MM.1S (cell line): Measurements from ENCODE around the gene RALGPS2.

Experiments
- DNase-seq: peaks from one replicate; pipeline ENCODE4 v3.0.0-alpha.2; 2015
- H2AFZ ChIP-seq: fragments of 300-600 bp; sonication (generic); 2 replicates; pipeline ENCODE4 v1.6.0; 2016; ENCODE audit warnings: antibody characterized with exemption, low read length
- H3F3A ChIP-seq: fragments of 300-600 bp; sonication (generic); 2 replicates; pipeline ENCODE4 v1.6.1; 2016; ENCODE audit warnings: mild to moderate bottlenecking, antibody characterized with exemption, low read length, moderate library complexity, mixed read lengths; ENCODE audit not compliant: insufficient read depth
- H3K27ac ChIP-seq: fragments of 300-600 bp; sonication (generic); 2 replicates; pipeline ENCODE4 v1.5.1; 2016; ENCODE audit warnings: mild to moderate bottlenecking, low read length
- H3K27me3 ChIP-seq: fragments of 300-600 bp; sonication (generic); replicated peaks from 2 replicates; pipeline ENCODE4 v1.6.0; 2016; ENCODE audit warnings: low read length; ENCODE audit not compliant: insufficient read depth
- H3K36me3 ChIP-seq: fragments of 300-600 bp; sonication (generic); replicated peaks from 2 replicates; pipeline ENCODE4 v1.6.1; 2016; ENCODE audit warnings: mild to moderate bottlenecking, low read length, mixed read lengths; ENCODE audit not compliant: insufficient read depth
- H3K4me1 ChIP-seq: fragments of 300-600 bp; sonication (generic); 2 replicates; pipeline ENCODE4 v1.6.1; 2016; ENCODE audit warnings: low read length, mixed read lengths
- H3K4me2 ChIP-seq: fragments of 300-600 bp; sonication (generic); 2 replicates; pipeline ENCODE4 v1.6.0; 2016; ENCODE audit warnings: low read depth, low read length
- H3K4me3 ChIP-seq: fragments of 300-600 bp; sonication (generic); 2 replicates; pipeline ENCODE4 v1.5.1; 2016; ENCODE audit warnings: low read length, mixed read lengths
- H3K79me2 ChIP-seq: fragments of 300-600 bp; sonication (generic); 2 replicates; pipeline ENCODE4 v1.6.1; 2016; ENCODE audit warnings: mixed run types, low read length, mixed read lengths
- H3K9ac ChIP-seq: fragments of 300-600 bp; sonication (generic); 2 replicates; pipeline ENCODE4 v1.6.1; 2016; ENCODE audit warnings: low read length, mixed read lengths
- H3K9me2 ChIP-seq: fragments of 300-600 bp; sonication (generic); replicated peaks from 2 replicates; pipeline ENCODE4 v1.6.1; 2016; ENCODE audit warnings: mild to moderate bottlenecking, low read length, mixed read lengths; ENCODE audit not compliant: insufficient read depth
- H3K9me3 ChIP-seq: fragments of 300-600 bp; sonication (generic); replicated peaks from 2 replicates; pipeline ENCODE4 v1.6.1; 2016; ENCODE audit warnings: mild to moderate bottlenecking, low read length, mixed read lengths; ENCODE audit not compliant: insufficient read depth
- H4K20me1 ChIP-seq: fragments of 300-600 bp; sonication (generic); 2 replicates; pipeline ENCODE4 v1.6.1; 2016; ENCODE audit warnings: mild to moderate bottlenecking, low read length, moderate library complexity, mixed read lengths; ENCODE audit not compliant: insufficient read depth
- EZH2 ChIP-seq: fragments of 300-600 bp; sonication (generic); optimal IDR thresholded peaks from 2 replicates; pipeline ENCODE3; 2017; ENCODE audit warnings: low read depth, mild to moderate bottlenecking, antibody characterized with exemption, low read length, mixed read lengths
- EZH2phosphoT487 ChIP-seq: fragments of 300-600 bp; sonication (generic); IDR thresholded peaks from 2 replicates; pipeline ENCODE4 v1.6.1; 2018; ENCODE audit warnings: antibody characterized with exemption, low read length
- TF ChIP-seq, protein P1 (sequence below): fragments of 300-600 bp; sonication (generic); IDR thresholded peaks from 2 replicates; pipeline ENCODE4 v1.5.1; 2016; ENCODE audit warnings: antibody characterized with exemption, low read length, mixed read lengths

RALGPS2 gene

DNA sequence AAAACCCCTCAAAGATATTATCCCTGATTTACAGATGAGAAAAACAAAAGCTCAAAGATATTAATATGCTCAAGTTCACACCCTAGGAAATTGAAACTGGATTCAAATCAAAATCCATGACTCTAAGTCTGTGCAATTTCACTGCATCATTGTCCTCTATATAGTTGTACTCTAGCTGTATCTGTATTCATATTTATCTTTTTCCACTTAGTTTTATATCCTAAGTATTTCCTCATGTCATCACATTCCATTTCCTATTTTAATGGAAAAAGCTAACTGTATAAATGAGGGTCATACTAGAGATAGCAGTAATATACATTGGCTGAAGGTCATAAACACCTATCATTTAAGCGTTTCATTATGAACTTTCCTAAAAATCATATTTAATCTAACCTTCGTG, 42.2 kb upstream of the RALGPS2 start:
- H3K4me3 ChIP-seq = no peak overlapping the region
- H3K36me3 ChIP-seq = no peaks in the 10 kb centered on the region
- H3F3A ChIP-seq = no peaks in the 10 kb centered on the region
- peaks cover 9% of the 10 kb centered on the region for H3K4me1 ChIP-seq
- H3K9me3 ChIP-seq = no peaks in the 10 kb centered on the region
- no peak overlapping the region for H3K9ac ChIP-seq
- no peak for TF ChIP-seq EZH2
- TF ChIP-seq EZH2phosphoT487 = no peak
- TF ChIP-seq, protein P1, sequence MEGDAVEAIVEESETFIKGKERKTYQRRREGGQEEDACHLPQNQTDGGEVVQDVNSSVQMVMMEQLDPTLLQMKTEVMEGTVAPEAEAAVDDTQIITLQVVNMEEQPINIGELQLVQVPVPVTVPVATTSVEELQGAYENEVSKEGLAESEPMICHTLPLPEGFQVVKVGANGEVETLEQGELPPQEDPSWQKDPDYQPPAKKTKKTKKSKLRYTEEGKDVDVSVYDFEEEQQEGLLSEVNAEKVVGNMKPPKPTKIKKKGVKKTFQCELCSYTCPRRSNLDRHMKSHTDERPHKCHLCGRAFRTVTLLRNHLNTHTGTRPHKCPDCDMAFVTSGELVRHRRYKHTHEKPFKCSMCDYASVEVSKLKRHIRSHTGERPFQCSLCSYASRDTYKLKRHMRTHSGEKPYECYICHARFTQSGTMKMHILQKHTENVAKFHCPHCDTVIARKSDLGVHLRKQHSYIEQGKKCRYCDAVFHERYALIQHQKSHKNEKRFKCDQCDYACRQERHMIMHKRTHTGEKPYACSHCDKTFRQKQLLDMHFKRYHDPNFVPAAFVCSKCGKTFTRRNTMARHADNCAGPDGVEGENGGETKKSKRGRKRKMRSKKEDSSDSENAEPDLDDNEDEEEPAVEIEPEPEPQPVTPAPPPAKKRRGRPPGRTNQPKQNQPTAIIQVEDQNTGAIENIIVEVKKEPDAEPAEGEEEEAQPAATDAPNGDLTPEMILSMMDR = no peak
- no peaks in the 10 kb centered on the region for H4K20me1 ChIP-seq
- no peak overlapping the region for H3K4me2 ChIP-seq
- H3K79me2 ChIP-seq = no peaks in the 10 kb centered on the region
- H3K27me3 ChIP-seq = no peaks in the 10 kb centered on the region
- H3K27ac ChIP-seq = no peak overlapping the region
- no peak for DNase-seq
- no peaks in the 10 kb centered on the region for H3K9me2 ChIP-seq
- H2AFZ ChIP-seq = no peak overlapping the region

DNA sequence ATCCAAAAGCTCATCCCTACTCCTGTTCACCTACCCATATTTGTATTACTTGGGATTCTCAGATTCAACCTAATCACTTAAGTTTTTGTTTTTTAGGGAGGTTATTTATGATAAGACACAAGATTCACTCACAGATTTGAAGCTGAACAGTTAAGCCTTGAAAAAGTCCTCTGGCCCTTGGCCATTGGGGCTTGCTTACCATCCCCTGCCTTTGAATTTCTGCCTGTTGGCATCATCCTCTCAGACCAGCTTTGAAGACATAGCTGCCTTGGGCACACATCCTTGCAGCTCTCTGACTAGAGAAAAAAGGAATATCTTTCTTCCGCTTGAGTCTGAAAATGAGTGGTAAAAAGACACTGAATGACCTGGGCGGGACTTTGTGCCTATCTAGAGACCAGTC, 41.8 kb upstream of the RALGPS2 start:
- Histone ChIP-seq H3K9ac (no peak overlapping the region), H3K4me3 (no peak overlapping the region), H3K4me2 (no peak overlapping the region), H3K9me3 (no peaks in the 10 kb centered on the region), H3K36me3 (no peaks in the 10 kb centered on the region), H4K20me1 (no peaks in the 10 kb centered on the region), H3F3A (no peaks in the 10 kb centered on the region), H3K27me3 (no peaks in the 10 kb centered on the region), H3K27ac (no peak overlapping the region), H3K9me2 (no peaks in the 10 kb centered on the region), H3K4me1 (peaks cover 9% of the 10 kb centered on the region), H2AFZ (no peak overlapping the region), H3K79me2 (no peaks in the 10 kb centered on the region)
- no peak for DNase-seq
- no peak for TF ChIP-seq EZH2
- TF ChIP-seq, protein P1 = no peak
- no peak for TF ChIP-seq EZH2phosphoT487

DNA sequence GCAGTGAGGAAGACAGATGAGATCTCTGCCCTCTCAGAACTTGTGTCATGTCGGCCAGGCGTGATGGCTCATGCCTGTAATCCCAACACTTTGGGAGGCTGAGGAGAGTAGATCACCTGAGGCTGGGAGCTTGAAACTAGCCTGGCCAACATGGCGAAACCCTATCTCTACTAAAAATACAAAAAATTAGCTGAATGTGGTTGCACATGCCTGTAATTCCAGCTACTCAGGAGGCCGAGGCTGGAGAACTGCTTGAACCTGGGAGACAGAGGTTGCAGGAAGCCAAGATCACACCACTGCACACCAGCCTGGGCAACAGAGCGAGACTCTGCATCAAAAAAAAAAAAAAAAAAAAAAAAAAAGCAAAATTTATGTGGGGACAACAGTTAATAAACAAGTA, 40.9 kb upstream of the RALGPS2 start:
- TF ChIP-seq EZH2phosphoT487 (no peak), EZH2 (no peak)
- TF ChIP-seq, protein P1 = no peak
- H4K20me1 ChIP-seq = no peaks in the 10 kb centered on the region
- no peak overlapping the region for H3K4me2 ChIP-seq
- no peak overlapping the region for H2AFZ ChIP-seq
- no peak overlapping the region for H3K9ac ChIP-seq
- no peaks in the 10 kb centered on the region for H3F3A ChIP-seq
- no peaks in the 10 kb centered on the region for H3K9me3 ChIP-seq
- H3K27me3 ChIP-seq = no peaks in the 10 kb centered on the region
- no peak overlapping the region for H3K27ac ChIP-seq
- no peaks in the 10 kb centered on the region for H3K79me2 ChIP-seq
- peaks cover 9% of the 10 kb centered on the region for H3K4me1 ChIP-seq
- no peaks in the 10 kb centered on the region for H3K36me3 ChIP-seq
- no peak for DNase-seq
- H3K4me3 ChIP-seq = no peak overlapping the region
- H3K9me2 ChIP-seq = no peaks in the 10 kb centered on the region
